GM19395 (cell line): ENCODE results near the gene STK17B.
"Not testable (repeated sequence)": the region's sequence is repeated elsewhere in the genome, so short reads cannot be mapped to it uniquely, and the experiment has no call there.

Experiments used
- ATAC-seq: cut with Tn5 transposase; IDR thresholded peaks from one replicate; pipeline ENCODE4 v1.9.1; 2021; ENCODE audit warnings: mild to moderate bottlenecking, moderate library complexity; ENCODE audit not compliant: unreplicated experiment

STK17B gene

GRCh38 chr2:196117214-196117705 is 54.1 kb downstream of the STK17B start:
- ATAC-seq, result no peak

- ATAC-seq, result no peak
Measured at GRCh38 chr2:196113061-196113974, 58.1 kb downstream of the STK17B start.

- no peak for ATAC-seq
Measured at GRCh38 chr2:196112418-196113034, 58.9 kb downstream of the STK17B start.

DNA sequence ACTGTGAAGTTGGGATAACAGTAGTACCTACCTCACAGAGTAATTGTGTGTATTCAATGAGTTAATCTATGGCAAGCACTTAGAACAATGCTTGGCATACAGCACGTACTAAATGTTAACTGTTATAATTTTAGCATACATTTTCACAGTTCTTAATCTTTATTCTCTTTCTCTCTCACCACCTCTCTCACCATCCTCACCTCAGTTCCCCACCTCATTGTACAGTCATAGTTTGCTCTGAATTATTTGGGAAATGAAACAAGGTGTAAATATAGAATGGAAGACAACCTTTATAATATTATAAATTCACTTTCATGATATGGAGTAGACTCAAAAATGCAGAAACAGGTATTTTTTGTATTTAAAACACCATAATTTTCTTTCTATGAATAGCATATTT is 62.8 kb downstream of the STK17B start:
- no peak for ATAC-seq

DNA sequence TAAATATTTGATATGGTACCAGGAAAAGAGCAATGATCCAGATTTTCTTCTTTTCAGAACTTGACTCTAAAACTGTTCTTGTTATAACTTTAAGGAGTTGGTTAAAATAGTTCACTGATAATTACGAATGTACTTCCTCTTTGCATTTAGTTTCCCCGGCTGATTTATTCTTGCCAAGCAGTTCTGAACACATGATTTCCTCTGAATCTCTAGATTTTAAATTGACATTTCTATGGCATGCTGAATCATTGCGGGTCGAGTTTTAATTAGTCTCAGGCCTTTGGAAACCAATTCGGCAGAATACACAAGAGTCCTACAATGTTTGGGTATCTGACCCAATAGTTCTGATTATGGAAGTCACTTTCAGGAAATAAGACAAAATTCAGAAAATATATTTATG is 65.4 kb downstream of the STK17B start:
- ATAC-seq, result no peak

DNA sequence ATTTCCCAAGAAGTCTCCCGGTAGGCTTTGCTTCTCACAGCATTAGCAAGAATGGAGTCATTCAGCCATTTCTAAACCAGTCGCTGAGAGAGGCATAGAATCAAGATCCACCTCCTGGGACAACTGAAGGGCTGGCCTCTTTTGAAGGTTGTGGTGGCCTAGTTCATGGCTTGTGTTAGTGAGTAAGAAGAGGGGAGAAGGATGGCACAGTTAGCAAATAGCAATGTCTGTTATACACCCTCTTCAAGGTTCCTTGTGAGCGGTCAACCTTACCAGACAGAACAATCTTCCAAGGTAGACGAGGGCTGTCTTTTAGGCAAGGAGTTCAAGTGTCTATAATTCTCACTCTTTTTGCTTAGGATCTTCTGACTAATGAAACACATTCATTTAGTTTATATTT is 67.3 kb downstream of the STK17B start:
- ATAC-seq, result no peak

DNA sequence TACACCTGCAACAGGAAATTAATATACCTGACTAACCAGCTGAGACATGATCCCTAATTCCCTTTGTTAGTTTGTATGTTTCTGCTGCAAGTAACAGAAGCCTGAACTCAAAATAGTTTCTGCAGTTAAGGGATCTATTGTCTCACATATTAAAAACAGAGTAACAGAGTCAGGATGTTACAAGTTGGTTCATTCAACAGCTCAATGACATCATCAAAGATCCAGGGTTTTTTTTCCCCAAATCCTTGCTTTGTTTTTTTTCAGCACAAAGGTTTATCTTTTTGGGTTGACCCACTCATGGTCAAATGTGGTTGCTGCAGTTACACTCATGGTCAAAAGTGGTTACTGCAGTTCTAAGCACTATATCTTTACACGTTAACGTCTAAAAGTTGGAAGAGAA is 67.8 kb downstream of the STK17B start:
- no peak for ATAC-seq

GRCh38 chr2:196101325-196101991 is 69.9 kb downstream of the STK17B start:
- peak; percentile 92 for ATAC-seq

DNA sequence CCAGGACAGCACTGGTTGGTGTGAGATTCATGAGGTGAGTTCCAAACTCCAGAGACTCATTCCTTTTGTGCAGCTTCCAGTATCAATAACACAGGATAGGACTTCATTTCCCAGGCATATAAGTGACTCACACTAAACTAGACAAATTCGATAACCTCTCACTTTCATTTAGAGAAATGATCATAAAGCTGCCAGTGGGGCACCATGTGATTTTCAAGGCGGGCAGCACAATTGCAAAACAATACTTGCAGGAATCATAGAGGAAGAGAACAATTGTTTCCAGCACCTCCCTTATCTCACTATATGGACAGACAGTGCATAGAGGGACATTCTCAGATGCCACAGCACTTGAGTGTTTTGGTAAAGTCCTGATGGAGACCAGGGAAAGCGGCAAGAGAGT is 71.5 kb downstream of the STK17B start:
- no peak for ATAC-seq

- ATAC-seq, result no peak
Measured at GRCh38 chr2:196097864-196098660, 73.3 kb downstream of the STK17B start.

- no peak for ATAC-seq
Measured at GRCh38 chr2:196096982-196097745, 74.2 kb downstream of the STK17B start.

DNA sequence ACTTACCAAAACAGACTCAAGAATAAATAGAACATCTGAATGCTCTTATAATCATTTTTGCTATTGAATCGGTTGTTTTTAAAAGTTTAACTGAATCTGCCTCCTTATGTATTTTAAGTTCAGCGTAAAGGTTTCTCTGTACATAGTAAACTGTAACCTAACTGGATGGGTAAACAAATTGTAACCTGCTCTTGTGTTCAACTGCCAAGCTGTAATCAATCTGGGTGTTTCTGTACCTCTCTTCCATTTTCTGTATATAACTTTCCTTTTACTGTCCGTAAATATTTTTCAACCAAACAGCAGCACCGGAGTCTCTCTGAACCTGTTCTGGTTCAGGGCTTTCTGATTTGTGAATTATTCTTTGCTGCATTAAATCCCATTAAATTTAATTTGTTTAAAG is 75.1 kb downstream of the STK17B start:
- no peak for ATAC-seq

DNA sequence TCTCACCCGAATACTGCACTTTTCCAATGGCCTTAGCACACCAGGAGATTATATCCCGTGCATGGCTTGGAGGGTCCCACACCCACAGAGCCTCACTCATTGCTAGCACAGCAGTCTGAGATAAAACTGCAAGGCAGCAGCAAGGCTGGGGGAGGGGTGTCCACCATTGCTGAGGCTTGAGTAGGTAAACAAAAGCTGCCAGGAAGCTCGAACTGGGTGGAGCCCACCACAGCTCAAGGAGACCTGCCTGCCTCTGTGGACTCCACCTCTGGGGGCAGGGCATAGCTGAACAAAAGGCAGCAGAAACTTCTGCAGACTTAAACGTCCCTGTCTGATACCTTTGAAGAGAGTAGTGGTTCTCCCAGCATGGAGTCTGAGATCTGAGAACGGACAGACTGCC is 81.9 kb downstream of the STK17B start:
- ATAC-seq, result not testable (repeated sequence)

DNA sequence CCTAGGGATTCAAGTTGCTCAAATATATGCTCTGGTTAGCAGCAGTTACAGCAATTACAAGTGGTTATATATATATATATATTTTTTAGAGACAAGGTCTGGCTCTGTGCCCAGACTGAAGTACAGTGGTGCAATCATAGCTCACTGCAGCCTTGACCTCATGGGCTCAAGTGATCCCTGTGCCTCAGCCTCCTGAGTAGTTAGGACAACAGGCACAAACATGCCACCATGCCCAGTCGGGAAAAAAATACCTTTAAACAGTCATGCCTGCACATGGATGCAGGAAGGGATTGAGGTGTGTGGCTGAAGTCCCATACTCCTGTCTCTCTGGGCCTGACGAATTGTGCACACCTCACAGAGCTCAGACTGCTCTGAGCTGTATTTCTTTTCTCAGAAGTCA is 83.2 kb downstream of the STK17B start:
- ATAC-seq, result no peak

DNA sequence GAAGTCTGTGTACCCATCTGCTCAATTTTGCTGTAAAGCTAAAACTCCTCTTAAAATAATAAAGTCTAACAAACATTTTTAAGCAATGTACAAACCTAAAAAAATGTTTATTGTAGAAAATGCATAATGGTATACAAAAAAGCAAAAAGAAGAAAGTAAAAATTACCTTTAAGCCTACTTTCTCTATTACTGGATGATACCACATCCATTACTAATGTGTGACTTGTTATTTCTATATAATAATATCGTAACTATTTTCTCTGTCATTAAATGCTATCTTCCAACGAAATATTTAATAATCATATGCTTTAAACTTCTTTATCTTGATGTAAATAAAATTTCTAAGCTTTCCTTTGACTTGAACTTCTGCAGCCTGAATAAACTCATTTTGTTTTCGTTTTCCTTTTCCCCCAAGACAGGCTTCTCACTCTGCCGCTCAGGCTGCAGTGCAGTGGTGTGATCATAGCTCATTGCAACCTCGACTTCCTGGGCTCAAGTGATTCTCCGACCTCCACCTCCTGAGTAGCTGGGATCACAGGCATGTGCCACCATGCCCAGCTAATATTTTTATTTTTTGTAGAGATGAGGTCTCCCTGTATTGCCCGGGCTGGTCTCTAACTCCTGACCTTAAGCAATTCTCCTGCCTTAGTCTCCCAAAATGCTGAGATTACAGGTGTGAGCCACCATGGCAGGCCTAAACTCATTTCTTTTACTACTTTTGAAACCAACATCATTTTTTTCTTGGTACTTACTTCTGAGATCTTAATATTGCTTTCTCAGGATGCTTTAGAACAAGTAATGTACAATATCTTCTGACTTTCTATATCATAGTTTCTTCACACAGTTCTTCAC is 84.6 kb downstream of the STK17B start:
- peak; percentile 63 for ATAC-seq

- ATAC-seq, result no peak
Measured at GRCh38 chr2:196083601-196084000, 87.8 kb downstream of the STK17B start.
